AG08395 (cell line): ENCODE results near the gene LTA4H.
A peak's percentile ranks its signal among the peaks of the same experiment; 100 is the strongest.
"Not testable (repeated sequence)": the region's sequence is repeated elsewhere in the genome, so short reads cannot be mapped to it uniquely, and the experiment has no call there.

Source experiments
- DNase-seq: peaks from one replicate; pipeline ENCODE4 v3.0.0; 2012; ENCODE audit warnings: mixed read lengths, low spot score

The LTA4H gene

DNA sequence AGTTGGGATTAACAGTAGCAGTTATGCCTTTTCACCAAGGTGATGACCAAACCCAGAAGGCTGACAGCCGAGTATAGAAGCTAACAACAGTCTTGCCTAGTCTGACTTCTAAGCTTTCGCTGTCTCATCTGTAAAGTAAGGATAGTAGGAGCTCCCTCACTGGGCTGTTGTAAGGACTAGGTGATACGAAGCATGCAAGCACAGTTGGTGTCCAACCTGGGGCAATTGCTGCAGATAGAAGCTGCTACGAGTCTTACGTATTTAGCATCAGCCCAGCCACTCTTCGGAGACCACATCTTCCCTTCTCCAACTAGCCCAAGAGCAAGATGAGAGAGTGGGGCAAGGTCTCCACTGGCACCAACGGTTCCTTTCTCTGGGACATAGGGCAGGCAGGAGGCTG, 45.3 kb downstream of the LTA4H start:
- no peak for DNase-seq

DNA sequence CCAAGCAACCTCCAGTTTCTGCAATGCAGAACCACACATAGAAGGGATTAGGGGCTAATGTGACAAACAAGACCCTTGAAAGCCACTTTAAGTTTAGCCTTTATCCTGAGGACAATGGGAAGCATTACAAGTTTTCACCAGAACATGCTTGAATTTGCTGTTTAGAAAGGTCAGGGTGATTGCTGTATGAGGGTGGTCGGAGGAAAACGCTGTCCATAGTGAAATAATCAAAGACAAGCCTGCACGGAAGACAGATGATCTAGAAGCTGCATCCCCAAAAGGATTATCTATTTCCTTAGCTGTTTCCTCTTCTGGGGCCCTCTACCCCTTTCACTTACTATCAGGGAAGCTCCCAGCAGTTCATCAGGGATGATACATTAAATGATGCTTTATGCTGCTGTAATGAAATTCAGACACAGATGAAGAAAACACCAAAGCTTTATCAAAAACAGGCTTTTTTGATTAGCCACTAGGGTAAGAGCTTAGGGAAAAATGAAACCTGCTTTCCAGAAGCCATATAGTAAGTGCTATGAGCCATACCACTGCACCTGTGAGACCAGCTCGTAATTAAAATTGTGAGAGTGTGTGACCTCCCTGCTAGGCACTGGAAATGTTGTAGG, 45.8 kb downstream of the LTA4H start:
- DNase-seq = no peak

DNA sequence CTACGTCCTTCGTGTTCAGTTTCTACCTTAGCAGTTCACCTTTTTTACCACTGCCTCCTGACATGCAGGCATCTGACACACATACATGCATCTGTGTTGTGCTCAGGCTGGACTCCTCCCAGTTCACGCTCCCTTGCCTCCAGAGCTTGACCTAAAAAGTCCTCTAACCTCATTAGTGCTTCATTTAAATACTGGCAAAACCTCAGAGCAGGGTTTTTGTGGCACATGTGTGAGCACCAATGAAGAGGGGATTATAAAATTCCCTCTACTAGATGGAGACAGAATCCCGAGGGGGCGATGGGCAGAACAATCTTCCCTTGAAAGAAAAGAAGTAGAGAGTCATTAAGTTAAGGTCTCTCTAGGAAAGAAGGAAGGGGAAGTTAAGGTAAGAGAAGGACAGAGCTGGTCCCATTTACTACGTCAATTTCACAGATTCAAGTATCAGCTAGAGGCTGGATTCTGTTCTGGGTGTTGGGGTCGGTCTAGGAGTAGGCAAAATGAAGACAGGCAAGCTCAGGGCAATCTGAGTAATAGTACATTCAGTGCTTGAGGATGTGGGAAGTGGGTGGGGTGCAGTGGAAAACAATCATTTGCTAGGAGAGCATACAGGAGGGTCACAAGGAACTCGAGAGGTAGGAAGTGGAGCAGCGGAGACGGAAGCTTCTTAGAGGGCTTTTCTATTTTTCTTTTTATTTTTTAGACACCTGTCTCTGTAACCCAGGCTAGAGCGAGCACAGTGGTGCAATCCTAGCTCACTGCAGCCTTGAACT, 46.7 kb downstream of the LTA4H start:
- DNase-seq = no peak

DNA sequence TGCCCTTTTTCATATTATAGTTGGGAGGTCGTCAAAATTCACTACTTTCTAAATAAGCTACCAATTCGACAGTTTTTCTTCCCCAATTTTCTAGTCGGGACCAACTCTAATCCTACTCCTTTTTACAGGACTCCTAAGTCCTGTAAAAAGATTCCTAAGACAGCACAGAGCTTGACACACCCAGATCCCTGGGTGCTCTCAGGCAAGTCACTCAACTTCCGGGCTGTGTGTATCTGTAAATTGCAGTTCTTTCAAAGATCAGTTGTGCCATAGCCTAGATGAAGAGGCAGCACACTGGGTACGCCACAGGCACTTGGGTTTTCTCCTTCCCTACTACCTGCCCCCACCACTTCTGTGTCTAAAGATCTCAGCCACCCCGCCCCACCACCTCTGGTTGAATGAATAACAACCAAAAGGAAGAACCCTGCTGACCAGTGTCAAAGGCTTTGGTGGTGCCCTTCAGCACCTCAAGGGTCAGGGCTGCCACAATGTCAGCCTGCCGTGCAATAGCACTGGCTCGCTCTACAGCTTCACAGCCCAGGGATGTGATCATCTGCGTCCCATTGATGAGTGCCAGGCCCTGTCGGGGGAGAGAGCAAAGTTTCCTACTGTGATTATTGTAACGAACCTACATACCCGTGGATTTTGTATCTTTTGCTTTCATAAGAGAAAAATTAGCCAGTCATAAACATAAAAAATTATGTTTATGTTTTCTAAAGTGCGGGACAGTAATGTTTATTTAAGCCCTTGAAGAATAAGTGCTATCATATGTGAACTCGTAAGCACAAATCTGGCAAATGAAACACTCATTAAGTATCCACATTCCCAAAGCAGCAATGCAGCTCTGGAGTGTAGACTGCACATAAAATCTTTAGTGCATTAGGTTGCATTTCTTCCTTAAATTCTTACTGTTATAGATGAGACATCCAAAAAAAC, 48.5 kb downstream of the LTA4H start:
- DNase-seq = no peak

DNA sequence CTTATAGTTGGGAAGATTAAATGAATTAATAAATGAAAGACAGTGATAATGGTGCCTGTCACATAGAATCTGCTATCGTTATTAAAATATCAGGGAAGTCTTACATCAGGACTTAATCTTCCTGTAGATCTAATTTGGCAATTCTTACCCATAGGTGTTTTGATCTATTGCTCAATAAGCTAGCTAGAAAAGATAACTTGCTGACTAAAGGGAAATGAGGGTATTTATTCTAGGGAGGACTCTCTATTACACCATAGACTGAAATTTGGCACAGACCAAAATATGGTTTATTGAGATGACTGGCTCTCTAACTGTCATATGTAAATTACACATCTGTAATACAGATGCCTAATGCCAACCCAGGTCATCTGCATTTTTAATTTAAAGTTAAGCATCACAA, 50.7 kb downstream of the LTA4H start:
- no peak for DNase-seq

DNA sequence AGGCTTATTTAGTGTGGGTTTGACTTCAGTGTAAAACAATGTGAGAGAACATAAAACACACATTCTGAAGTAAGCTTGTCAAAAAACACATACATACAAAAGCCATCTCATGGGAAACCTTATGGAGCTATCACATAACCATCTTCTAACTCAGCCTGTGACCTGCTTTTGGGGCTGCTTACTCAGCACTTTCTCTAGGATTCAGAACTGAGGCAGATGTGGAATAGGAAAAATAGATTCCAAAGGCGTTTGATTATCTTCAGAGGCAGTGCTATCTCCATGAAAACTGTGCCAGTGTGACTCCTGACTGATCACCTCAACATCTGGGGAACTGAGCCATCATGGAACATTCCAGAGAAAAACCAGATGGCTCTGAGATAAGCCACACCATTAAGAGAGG, 52.8 kb downstream of the LTA4H start:
- DNase-seq = no peak

DNA sequence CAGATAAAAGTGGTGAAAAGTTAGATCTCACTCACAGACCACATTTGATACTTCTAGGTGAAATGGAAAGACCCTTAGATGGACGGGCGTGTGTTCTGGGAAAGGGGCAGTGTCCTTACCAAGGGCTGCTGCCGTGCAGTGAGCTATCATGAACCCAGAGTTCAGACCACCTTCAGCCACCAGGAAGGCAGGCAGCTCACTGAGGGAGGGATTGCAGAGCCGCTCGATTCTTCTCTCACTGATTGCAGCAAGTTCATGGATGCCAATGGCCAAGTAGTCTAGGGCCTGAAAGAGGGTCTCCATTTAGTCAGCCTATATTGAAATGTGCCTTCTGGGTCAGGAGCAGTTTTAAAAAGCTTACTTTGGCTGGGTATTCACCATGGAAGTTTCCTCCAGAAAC, 55.0 kb downstream of the LTA4H start:
- DNase-seq = no peak

DNA sequence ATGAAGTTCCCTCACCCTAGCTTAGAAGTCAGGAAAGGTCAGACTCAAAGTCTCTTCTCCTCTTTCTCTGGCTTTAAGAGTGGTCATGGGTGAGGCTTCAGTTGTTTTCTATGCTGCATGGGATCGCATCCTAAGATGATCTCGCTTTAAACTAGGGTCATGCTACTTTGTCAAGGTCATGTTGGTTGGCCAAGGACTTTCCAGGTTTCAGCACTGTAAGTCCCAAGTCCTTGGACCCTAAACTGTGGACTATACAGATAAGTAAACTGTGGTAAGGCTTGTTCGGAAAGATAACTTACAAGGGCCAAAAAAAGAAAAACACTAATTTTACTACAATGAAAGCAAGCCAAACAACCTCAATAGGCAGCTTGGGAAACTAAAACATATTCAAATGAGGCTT, 56.6 kb downstream of the LTA4H start:
- DNase-seq = no peak

DNA sequence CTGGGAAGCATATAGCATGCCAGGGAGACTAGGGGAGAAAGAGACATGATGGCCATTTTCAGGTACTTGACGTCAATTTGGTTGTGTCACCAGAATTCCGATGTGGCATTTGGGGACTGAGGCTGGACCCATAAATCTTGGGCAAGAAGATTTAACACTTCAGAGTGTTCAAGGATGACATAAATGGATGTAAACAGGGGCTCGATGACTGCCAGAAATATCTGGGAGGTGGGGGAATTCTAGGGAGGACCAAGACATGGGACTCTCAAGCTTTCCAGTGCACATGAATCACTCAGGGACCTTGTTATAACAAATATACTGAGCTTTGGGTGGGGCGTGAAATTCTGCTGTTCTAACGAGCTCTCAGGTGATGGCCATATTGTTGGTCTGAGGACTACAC, 57.0 kb downstream of the LTA4H start:
- DNase-seq = no peak

DNA sequence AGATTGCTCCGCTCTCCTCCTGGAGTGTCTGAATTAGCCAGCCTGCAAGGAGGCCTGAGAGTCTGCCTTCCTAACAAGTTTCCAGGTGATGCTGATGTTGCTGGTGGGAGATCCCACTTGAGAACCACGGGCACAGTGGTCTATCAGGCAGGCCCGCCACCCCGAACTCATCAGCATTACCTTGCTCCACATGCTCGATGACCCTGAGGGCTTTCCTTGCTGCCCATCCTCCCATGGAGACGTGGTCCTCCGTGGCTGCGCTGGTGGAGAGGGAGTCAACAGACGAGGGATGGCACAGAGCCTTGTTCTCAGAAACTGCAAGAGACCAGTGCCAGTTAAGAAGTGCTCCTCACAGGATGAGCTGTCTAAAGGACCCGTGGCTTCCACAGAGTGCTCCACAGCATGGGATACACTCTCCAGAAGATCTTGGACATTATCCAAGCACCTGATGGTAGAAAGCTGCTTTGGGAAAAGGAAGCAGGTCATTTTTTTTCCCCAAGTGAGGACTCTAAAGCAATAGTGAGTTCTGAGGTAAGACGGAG, 57.6 kb downstream of the LTA4H start:
- DNase-seq = no peak

DNA sequence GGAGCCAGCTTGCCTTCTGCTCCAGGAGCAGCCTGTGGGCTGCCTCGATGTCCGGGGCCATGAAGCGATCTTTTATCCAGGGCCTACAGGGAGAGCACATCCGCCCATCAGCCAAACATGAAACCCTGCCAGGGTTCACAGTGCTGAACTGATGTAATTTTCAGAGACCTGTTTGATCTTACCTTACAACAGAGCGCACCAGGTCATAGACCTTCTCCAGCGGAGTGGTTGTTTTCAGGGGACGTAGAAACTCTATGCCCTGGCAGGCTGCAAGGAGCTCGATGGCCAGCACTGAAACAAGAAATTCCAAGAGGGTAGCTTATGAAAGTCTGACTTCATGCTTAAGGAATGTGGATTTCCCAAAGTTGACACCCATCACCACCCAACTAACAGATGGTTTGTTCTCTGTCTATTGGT, 59.0 kb downstream of the LTA4H start:
- DNase-seq = no peak

DNA sequence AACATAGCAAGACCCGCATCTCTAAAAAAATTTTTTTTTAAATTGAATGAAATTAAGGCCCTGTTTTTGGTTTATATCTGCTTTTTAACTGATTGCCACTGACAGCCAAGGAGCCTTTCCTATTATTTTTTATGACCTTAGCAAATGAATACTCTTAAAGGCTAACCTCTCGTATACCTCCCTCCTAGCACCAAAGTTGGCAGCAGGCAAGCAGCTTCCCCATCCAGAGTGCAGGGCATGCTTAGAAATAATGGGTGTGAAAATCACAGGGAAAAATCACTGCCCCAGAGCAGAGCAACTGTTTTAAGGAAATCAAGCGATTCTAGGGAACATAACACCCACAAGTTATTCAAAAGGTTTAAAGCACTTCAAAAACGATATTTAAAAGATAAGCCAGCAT, 59.9 kb downstream of the LTA4H start:
- DNase-seq = no peak

DNA sequence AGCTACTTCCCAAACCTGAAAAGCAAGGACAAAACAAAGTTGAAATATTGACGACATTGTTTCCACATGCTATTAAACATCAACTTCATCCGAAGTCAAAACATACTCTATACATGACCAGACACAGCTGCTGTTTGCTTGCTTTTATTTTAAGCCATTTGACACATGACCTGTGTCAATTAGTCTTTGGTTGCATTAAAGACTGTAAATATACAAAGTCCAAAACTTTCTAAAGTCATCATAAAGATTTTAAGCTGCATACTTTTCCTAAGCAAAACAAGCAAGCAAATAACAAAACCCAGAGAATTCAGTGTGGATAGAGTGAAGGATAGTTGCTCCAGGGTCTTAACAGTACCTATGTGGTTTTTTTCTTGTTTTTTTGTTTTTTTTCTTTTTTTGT, 61.0 kb downstream of the LTA4H start:
- DNase-seq = no peak

DNA sequence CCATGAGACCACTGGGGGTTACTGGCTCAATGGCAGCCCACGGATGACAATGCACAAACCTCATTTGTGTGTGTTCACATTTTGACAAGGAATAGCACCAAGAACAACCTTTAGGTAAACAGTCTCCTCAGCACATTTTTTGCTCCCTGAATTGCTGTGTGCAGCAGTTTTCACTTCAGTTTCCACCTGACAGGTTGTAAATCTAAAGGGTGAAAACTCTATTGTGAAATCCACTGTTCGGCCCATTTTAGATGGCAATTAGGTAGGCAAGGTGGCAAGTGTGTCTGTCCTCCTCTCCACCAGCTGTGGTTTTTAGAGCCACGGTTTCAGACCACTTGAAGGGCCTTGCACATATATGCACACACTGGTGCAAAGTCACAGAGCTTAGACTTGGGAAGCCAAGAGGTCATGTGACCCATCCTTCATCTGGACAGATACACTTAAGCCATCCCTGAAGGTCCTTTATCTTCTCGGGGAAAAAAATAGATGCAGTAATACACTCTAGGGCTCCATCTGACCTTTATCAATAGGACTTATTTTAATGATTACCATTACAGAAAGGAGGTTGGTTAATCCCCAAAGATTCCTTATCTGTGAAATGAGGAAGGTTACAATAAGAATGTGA, 62.4 kb downstream of the LTA4H start:
- DNase-seq = no peak

DNA sequence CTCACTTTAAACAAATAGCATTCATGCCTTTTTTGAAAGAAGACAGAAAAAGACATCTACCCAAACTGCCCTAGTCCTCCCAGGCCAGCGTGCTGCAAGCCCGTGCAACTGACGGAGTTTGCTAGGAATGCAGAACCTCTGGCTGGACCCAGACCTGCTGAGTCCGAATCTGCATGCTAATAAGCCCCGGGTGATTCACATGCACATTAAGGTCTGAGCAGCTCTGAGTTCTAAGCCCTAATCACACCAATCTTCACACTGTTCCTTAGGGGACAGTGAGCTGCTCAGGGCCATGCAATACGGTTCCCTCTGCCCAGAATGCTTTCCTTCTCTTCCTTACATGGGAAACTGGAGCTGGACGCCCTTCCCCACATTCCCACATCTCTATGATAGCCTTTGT, 64.5 kb downstream of the LTA4H start:
- DNase-seq = no peak

DNA sequence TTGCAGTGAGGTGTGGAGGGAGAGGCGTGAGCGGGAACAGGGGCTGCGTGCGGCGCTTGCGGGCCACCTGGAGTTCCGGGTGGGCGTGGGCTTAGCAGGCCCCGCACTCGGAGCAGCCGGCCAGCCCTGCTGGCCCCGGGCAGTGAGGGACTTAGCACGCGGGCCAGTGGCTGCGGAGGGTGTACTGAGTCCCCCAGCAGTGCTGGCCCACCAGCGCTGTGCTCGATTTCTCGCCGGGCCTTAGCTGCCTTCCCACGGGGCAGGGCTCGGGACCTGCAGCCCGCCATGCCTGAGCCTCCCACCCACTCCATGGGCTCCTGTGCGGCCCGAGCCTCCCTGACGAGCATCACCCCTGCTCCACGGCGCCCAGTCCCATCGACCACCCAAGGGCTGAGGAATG, 66.3 kb downstream of the LTA4H start:
- DNase-seq = not testable (repeated sequence)

DNA sequence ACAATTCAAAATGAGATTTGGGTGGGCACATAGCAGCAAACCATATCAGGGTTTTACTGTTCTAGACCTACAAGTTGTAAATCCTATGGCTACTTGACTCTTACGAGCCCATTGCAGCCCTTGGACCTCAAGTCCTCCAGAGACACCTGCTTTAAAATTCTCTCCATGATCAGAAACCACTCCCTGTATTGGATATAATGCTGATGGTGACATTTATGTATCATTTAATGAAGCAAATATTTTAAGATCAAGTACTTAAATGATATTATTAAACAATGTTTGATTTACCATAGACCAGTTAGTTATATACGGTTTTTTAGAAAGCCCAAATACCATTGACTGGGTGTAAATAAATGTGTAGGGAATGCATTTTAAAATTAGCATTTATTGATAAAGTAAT, 68.1 kb downstream of the LTA4H start:
- DNase-seq = no peak

DNA sequence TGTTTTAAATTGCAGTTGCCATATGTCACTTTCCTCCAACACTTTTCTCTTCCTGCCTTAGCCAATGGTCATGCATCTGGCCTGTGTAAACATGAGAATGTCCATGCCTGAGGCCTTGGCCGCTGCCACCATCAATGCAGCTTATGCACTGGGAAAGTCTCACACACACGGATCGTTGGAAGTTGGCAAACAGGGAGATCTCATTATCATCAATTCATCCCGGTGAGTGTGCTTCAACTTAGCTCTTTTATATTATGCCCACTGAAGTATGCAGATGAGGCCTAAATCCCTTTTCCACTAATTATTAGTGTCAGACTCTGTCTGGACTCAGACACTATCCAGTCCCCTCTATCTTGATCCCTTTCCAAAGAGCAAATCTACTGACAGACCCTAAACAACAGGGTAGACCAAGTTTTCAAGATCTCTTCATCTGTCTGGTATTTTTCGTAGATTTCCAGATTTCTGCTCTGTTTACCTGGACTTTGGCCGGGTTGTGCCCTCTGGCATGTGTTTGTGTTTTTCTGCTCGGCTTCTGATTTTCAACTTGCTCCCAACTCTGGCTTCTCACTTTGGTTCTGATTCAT, 69.0 kb downstream of the LTA4H start:
- no peak for DNase-seq

DNA sequence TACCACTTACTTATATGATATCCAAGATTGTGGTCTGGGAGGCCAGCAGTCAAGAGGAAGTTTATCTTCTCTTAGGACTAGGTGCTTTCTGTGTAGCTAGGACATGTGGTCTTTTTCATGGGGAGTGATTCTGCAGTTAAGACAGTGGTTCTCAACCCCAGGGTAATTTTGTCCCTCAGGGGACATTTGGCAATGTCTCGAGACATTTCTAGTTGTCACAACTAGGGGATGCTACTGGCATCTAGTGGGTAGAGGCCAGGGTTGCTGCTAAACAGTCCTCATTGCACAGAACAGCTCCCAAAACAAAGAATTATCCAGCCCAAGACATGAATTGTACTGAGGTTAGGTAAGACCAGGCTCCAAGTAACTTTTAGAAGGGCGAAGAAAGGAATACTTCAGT, 72.3 kb downstream of the LTA4H start:
- DNase-seq = no peak

DNA sequence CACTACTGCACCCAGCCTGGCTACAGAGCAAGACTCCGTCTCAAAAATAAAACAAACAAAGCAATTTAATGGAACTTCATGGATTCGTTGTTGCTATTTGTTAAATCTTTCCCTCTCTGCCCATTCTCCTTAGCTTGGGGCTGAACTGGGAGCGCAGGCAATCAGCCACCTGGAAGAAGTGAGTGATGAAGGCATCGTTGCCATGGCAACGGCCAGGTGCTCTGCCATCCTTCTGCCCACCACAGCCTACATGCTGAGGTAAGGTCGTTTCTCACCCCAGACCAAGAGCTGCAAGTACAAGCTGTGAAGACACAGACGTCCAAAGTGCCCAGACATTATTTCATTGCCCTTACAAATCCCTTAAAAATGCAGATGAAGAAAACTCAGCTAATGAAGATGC, 73.2 kb downstream of the LTA4H start:
- DNase-seq = no peak

DNA sequence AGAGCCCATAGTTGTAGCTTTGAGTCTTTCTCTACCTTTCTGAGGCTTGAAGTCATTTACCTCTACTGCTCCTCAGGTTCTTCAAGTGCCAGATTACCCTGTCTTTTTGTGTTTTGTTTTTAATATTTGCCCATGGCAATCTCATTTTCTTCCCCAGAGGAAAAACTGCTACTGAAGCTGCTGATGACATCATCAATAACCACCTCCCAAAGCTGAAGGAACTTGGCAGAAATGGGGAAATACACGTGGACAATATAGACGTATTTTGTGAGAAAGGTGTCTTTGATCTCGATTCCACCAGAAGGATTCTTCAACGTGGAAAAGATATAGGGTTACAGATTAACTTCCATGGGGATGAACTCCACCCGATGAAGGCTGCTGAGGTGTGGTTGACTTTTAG, 75.1 kb downstream of the LTA4H start:
- no peak for DNase-seq

DNA sequence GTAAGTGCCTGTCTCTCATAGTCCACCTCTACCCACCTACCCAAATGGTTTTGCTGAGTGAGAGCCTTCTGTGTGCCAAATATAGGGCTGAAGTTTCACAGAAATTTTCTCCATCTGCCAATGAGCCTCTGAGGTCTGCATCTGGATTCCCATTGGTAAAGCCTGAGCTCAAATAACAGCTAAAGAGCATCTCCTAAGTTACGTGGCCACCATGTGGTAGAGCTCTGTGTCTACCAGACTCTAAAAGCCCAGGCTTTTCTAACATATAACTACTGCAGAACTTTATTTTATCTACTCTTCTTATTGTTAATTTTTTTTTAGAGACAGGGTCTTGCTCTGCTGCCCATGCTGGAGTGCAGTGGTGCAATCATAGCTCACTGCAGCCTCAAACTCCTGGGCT, 76.3 kb downstream of the LTA4H start:
- peak; percentile 17 for DNase-seq
